RWPE2 (cell line): Measurements from ENCODE around the gene PLSCR1.
A peak's percentile ranks its signal among the peaks of the same experiment; 100 is the strongest.

Experiments used
- ATAC-seq: fragments of 200-7000 bp; cut with Tn5 transposase; 3 replicates; pipeline ENCODE4 v1.9.1; 2021; ENCODE audit warnings: low read depth
- DNase-seq: peaks from one replicate; pipeline ENCODE4 v3.0.0-alpha.2; 2020; ENCODE audit warnings: low spot score
- H3K27ac ChIP-seq: fragments of 450-650 bp; 2 replicates; pipeline ENCODE4 v1.5.1; 2017; ENCODE audit warnings: mild to moderate bottlenecking; ENCODE audit not compliant: poor library complexity, severe bottlenecking
- H3K27me3 ChIP-seq: fragments of 250-450 bp; sonication (Bioruptor Pico); 2 replicates; pipeline ENCODE4 v1.5.1; 2021; ENCODE audit warnings: mild to moderate bottlenecking, moderate library complexity; ENCODE audit not compliant: insufficient read depth, poor library complexity, severe bottlenecking
- H3K36me3 ChIP-seq: fragments of 250-450 bp; sonication (Bioruptor Pico); 2 replicates; pipeline ENCODE4 v1.5.1; 2020; ENCODE audit warnings: low read depth, mild to moderate bottlenecking, moderate library complexity
- H3K4me1 ChIP-seq: fragments of 250-450 bp; sonication (Bioruptor Pico); 2 replicates; pipeline ENCODE4 v1.5.1; 2021; ENCODE audit warnings: mild to moderate bottlenecking, moderate library complexity; ENCODE audit not compliant: insufficient read depth, poor library complexity, severe bottlenecking
- H3K4me3 ChIP-seq: fragments of 250-450 bp; sonication (Bioruptor Pico); 2 replicates; pipeline ENCODE4 v1.5.1; 2021; ENCODE audit warnings: mild to moderate bottlenecking, moderate library complexity; ENCODE audit not compliant: severe bottlenecking
- H3K9me3 ChIP-seq: fragments of 250-450 bp; sonication (Bioruptor Pico); 2 replicates; pipeline ENCODE4 v1.5.1; 2021; ENCODE audit warnings: mild to moderate bottlenecking, moderate library complexity; ENCODE audit not compliant: severe bottlenecking
- TF ChIP-seq, protein P1 (sequence below): fragments of 450-650 bp; IDR thresholded peaks from one replicate; pipeline ENCODE4 v1.5.1; 2017; ENCODE audit warnings: mild to moderate bottlenecking, moderate library complexity; ENCODE audit not compliant: poor library complexity, severe bottlenecking

Gene PLSCR1

DNA sequence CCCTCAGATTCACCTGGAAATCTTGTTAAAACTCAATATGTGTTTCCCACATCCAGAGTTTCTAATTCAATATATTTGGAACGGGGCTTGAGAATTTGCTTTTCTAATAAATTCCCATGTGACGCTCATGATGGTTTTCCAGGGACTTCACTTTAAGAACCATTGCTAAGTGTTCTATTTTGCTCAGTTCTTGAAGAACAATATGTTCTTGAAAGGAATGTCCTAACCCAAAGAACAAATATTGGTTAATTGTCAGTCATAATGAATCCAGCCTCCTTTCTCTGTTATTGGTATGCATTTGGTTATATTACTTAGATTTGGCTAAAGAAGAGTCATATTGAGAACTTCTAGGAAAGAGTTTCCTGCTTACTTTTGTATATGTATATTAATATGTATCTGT is 70.7 kb downstream of the PLSCR1 start:
- DNase-seq (no peak), ATAC-seq (peak; percentile 40; the same call in 2 of the 3 replicates)
- H3K4me1 ChIP-seq, result peaks cover 4% of the 10 kb centered on the region
- H3K9me3 ChIP-seq, result no peaks in the 10 kb centered on the region
- H3K4me3 ChIP-seq, result no peak overlapping the region
- H3K36me3 ChIP-seq, result no peaks in the 10 kb centered on the region
- no peaks in the 10 kb centered on the region for H3K27me3 ChIP-seq
- no peak overlapping the region for H3K27ac ChIP-seq
- TF ChIP-seq, protein P1, sequence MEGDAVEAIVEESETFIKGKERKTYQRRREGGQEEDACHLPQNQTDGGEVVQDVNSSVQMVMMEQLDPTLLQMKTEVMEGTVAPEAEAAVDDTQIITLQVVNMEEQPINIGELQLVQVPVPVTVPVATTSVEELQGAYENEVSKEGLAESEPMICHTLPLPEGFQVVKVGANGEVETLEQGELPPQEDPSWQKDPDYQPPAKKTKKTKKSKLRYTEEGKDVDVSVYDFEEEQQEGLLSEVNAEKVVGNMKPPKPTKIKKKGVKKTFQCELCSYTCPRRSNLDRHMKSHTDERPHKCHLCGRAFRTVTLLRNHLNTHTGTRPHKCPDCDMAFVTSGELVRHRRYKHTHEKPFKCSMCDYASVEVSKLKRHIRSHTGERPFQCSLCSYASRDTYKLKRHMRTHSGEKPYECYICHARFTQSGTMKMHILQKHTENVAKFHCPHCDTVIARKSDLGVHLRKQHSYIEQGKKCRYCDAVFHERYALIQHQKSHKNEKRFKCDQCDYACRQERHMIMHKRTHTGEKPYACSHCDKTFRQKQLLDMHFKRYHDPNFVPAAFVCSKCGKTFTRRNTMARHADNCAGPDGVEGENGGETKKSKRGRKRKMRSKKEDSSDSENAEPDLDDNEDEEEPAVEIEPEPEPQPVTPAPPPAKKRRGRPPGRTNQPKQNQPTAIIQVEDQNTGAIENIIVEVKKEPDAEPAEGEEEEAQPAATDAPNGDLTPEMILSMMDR, result no peak

DNA sequence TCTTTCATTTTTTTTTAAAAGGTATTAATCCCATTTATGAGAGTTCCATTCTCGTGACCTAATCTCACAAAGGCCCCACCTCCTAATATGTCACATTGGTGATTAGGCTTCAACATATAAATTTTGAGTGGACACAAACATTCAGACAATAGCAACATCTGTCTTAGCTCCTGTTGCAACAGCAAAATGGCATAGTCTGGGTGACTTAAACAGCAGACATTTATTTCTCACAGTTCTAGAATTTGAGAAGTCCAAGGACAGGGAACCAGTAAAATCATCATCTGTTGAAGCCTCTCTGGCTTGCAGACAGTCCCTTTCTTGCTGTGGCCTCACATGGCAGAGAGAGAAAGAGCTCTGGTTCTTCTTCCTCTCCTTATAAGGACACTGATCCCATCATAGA is 71.8 kb downstream of the PLSCR1 start:
- Histone ChIP-seq H3K4me1 (peaks cover 10% of the 10 kb centered on the region), H3K9me3 (no peaks in the 10 kb centered on the region), H3K27ac (no peak overlapping the region), H3K4me3 (no peak overlapping the region), H3K36me3 (no peaks in the 10 kb centered on the region), H3K27me3 (no peaks in the 10 kb centered on the region)
- DNase-seq, result no peak
- TF ChIP-seq, protein P1, result no peak
- ATAC-seq, result no peak

DNA sequence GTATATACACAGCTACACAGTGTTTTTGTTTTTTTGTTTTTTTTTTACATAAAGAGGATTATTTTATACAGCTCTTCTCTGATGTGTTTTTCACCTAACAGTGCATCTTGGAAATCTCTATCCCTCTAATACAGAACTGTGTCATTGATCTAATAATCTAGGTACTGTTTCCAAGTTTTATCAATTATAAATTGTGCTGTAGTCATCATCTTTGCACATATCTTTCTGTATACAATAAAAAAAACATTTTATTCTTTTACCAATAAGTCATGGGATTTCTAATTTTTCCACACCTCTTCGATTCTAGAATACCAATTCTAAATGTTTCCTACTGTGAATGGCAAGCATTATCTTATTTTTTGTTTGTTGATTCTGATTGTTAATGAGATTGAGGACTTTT is 73.4 kb downstream of the PLSCR1 start:
- TF ChIP-seq, protein P1, result no peak
- DNase-seq (no peak), ATAC-seq (no peak)
- no peak overlapping the region for H3K4me3 ChIP-seq
- no peaks in the 10 kb centered on the region for H3K36me3 ChIP-seq
- no peak overlapping the region for H3K27ac ChIP-seq
- H3K9me3 ChIP-seq, result no peaks in the 10 kb centered on the region
- H3K27me3 ChIP-seq, result no peaks in the 10 kb centered on the region
- H3K4me1 ChIP-seq, result peaks cover 17% of the 10 kb centered on the region

DNA sequence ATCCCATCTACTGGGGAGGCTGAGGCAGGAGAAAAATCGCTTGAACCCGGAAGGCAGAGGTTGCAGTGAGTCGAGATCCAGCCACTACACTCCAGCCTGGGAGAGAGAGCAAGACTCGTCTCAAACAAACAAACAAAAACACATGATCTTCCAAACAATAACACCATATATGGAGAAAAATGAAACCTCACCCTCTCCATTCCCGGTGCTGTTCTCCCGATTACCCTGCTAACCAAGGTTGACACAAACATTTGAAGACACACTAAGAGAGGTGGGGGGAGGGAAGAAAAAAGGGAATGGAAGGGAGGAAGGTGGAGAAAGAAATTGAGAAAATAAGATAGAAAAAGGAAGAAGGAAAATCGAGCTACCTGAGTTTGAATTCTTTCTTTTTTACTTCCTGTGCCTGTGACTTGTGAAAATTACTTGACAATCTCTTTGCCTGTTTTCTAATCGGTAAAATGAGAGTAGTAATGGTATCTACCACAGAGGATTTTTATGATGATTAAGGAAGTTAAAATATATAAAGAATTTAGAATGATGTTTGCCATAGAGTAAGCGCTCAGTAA is 73.9 kb downstream of the PLSCR1 start:
- TF ChIP-seq, protein P1, result no peak
- Histone ChIP-seq H3K27ac (no peak overlapping the region), H3K4me3 (no peak overlapping the region), H3K36me3 (no peaks in the 10 kb centered on the region), H3K27me3 (no peaks in the 10 kb centered on the region), H3K9me3 (no peaks in the 10 kb centered on the region), H3K4me1 (peaks cover 17% of the 10 kb centered on the region)
- DNase-seq (no peak), ATAC-seq (no peak)
